ENCODE data around the gene GGTLC2. TPM values are rescaled to one million over a fixed set of nuclear protein-coding genes. Genes with fewer than 3 reads are reported as not detected.
"Not testable (repeated sequence)": the region's sequence is repeated elsewhere in the genome, so short reads cannot be mapped to it uniquely, and the experiment has no call there.

GGTLC2 gene
- total RNA-seq, 1 experiment from 2014 or later = not detected

DNA sequence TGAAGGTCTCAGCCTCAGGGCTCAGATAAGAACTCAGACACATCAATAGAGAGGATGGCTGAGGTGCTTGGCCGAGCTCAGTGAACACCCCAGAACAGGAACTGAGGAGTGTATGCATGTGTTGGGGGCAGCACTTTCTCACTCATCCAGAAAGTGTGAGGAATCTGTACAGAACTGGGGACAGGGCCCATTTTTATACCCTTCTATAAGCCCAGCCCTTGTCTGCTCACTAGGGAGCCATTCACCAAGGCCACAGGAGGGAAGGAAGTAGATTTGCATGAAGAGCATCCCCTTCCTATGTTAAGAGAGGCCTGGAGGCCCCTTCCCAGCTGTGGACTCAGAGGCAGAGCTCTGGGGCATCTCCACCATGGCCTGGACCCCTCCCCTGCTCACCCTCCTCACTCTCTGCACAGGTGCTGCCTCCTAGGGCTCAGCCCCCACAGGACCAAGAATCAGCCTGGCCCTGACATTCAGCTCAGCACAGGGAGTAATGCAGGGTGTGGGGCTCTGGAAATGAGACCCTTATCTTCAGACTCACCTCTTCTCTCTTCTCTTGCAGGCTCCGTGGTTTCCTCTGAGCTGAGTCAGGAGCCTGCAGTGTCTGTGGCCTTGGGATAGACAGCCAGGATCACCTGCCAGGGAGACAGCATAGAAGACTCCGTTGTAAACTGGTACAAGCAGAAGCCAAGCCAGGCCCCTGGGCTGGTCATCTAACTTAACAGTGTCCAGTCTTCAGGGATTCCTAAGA, 39.9 kb upstream of the GGTLC2 start:
- intact Hi-C loops (cut with micrococcal nuclease; ENCODE audit: unreplicated experiment) = no loop called here
- Histone ChIP-seq H3K4me3 (ENCODE audit: low read depth, low read length, poor library complexity, severe bottlenecking) (no peak overlapping the region), H3K4me1 (ENCODE audit: insufficient read depth, low read length, poor library complexity, severe bottlenecking) (no peaks in the 10 kb centered on the region), H3K27me3 (replicated peaks; ENCODE audit: insufficient read depth, low read depth, low read length, poor library complexity) (no peaks in the 10 kb centered on the region), H3K36me3 (ENCODE audit: insufficient read depth, low read length, poor library complexity, severe bottlenecking) (no peaks in the 10 kb centered on the region), H3K9me3 (ENCODE audit: low read depth, low read length, poor library complexity, severe bottlenecking) (no peaks in the 10 kb centered on the region), H3K27ac (ENCODE audit: low read depth, low read length, poor library complexity, severe bottlenecking) (no peak overlapping the region)
- BruUV-seq (replicated peaks) = no TSS peak
- no peak for TF ChIP-seq EZH2 (IDR thresholded peaks at IDR 0.05; ENCODE audit: borderline replicate concordance, low read depth, low read length, poor library complexity, severe bottlenecking)
- TF ChIP-seq, protein P1, sequence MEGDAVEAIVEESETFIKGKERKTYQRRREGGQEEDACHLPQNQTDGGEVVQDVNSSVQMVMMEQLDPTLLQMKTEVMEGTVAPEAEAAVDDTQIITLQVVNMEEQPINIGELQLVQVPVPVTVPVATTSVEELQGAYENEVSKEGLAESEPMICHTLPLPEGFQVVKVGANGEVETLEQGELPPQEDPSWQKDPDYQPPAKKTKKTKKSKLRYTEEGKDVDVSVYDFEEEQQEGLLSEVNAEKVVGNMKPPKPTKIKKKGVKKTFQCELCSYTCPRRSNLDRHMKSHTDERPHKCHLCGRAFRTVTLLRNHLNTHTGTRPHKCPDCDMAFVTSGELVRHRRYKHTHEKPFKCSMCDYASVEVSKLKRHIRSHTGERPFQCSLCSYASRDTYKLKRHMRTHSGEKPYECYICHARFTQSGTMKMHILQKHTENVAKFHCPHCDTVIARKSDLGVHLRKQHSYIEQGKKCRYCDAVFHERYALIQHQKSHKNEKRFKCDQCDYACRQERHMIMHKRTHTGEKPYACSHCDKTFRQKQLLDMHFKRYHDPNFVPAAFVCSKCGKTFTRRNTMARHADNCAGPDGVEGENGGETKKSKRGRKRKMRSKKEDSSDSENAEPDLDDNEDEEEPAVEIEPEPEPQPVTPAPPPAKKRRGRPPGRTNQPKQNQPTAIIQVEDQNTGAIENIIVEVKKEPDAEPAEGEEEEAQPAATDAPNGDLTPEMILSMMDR (conservative IDR thresholded peaks at IDR 0.05; ENCODE audit: low read depth, low read length) = no peak
- DNase-seq (ENCODE audit: low spot score) = no peak
- ChIA-PET CTCF (interaction anchor here (0.8 kb wide), 1 partner anchor 280 kb away, joined by 3 read pairs; no protein-coding TSS in a partner anchor), POLR2A (ENCODE audit: low non-redundant PET) (no interaction called here)

DNA sequence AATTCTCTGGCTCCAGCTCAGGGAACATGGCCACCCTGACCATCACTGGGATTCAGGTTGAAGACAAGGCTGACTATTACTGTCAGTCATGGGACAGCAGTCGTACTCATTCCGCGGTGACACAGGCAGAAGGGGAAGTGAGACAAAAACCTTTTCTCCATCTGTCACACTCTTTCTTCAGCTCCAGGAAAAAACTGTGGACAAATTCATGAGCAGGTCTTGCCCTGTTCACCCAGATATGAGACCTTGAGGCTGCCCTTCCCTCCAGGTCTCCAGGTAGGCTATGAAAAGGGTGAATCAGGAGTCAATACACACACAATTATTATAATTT, 39.4 kb upstream of the GGTLC2 start:
- H3K4me3 ChIP-seq (ENCODE audit: low read depth, low read length, poor library complexity, severe bottlenecking) = no peak overlapping the region
- ChIA-PET POLR2A (ENCODE audit: low non-redundant PET) (no interaction called here), CTCF (interaction anchor here (0.8 kb wide), 1 partner anchor 279 kb away, joined by 3 read pairs; no protein-coding TSS in a partner anchor)
- no peak for DNase-seq (ENCODE audit: low spot score)
- H3K9me3 ChIP-seq (ENCODE audit: low read depth, low read length, poor library complexity, severe bottlenecking) = no peaks in the 10 kb centered on the region
- intact Hi-C loops (cut with micrococcal nuclease; ENCODE audit: unreplicated experiment) = no loop called here
- TF ChIP-seq, protein P1 (conservative IDR thresholded peaks at IDR 0.05; ENCODE audit: low read depth, low read length) = no peak
- TF ChIP-seq EZH2 (IDR thresholded peaks at IDR 0.05; ENCODE audit: borderline replicate concordance, low read depth, low read length, poor library complexity, severe bottlenecking) = no peak
- H3K27ac ChIP-seq (ENCODE audit: low read depth, low read length, poor library complexity, severe bottlenecking) = no peak overlapping the region
- H3K36me3 ChIP-seq (ENCODE audit: insufficient read depth, low read length, poor library complexity, severe bottlenecking) = no peaks in the 10 kb centered on the region
- BruUV-seq (replicated peaks) = no TSS peak
- H3K27me3 ChIP-seq (replicated peaks; ENCODE audit: insufficient read depth, low read depth, low read length, poor library complexity) = no peaks in the 10 kb centered on the region
- no peaks in the 10 kb centered on the region for H3K4me1 ChIP-seq (ENCODE audit: insufficient read depth, low read length, poor library complexity, severe bottlenecking)

DNA sequence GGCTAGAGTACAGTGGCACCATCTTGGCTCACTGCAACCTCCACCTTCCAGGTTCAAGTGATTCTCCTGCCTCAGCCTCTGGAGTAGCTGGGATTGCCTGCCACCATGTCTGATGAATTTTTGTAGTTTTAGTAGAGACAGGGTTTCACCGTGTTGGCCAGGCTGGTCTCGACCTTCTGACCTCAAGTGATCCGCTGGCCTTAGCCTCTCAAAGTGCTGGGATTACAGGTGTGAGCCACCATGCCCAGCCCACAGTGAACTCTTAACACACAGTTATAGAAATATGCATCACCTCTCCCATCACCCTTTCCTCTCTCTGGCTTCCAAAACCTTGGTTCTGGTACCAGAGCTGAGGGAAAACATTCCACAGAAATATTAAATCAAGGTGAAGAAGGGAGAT, 36.4 kb upstream of the GGTLC2 start:
- not testable (repeated sequence) for H3K36me3 ChIP-seq (ENCODE audit: insufficient read depth, low read length, poor library complexity, severe bottlenecking); H3K4me1 ChIP-seq (ENCODE audit: insufficient read depth, low read length, poor library complexity, severe bottlenecking)

DNA sequence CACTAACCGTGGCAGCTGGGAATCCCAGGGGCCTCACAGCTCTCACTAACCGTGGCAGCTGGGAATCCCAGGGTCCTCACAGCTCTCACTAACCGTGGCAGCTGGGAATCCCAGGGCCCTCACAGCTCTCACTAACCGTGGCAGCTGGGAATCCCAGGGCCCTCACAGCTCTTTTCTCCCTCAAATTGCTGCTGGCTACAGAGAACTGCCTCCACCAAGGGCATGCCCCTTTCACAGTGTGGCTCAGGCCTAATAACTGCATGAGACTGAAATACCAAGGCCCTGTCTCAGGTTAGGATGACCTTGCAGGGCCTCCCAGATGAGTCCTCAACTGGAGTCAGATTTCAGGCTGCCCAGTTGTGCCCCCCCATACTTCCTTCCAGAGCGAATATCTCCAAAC, 35.1 kb upstream of the GGTLC2 start:
- Histone ChIP-seq H3K4me1 (ENCODE audit: insufficient read depth, low read length, poor library complexity, severe bottlenecking) (no peaks in the 10 kb centered on the region), H3K36me3 (ENCODE audit: insufficient read depth, low read length, poor library complexity, severe bottlenecking) (no peaks in the 10 kb centered on the region), H3K4me3 (ENCODE audit: low read depth, low read length, poor library complexity, severe bottlenecking) (no peak overlapping the region), H3K9me3 (ENCODE audit: low read depth, low read length, poor library complexity, severe bottlenecking) (no peaks in the 10 kb centered on the region), H3K27ac (ENCODE audit: low read depth, low read length, poor library complexity, severe bottlenecking) (no peak overlapping the region), H3K27me3 (replicated peaks; ENCODE audit: insufficient read depth, low read depth, low read length, poor library complexity) (no peaks in the 10 kb centered on the region)
- POLR2A ChIA-PET (ENCODE audit: low non-redundant PET) = no interaction called here
- intact Hi-C loops (cut with micrococcal nuclease; ENCODE audit: unreplicated experiment) = no loop called here
- TF ChIP-seq, protein P1 (conservative IDR thresholded peaks at IDR 0.05; ENCODE audit: low read depth, low read length) = no peak
- TF ChIP-seq EZH2 (IDR thresholded peaks at IDR 0.05; ENCODE audit: borderline replicate concordance, low read depth, low read length, poor library complexity, severe bottlenecking) = no peak
- no peak for DNase-seq (ENCODE audit: low spot score)
- no TSS peak for BruUV-seq (replicated peaks)
- CTCF ChIA-PET = no interaction called here

More for the DNA sequence above, 36.4 kb upstream of the GGTLC2 start:
- H3K27me3 ChIP-seq (replicated peaks; ENCODE audit: insufficient read depth, low read depth, low read length, poor library complexity); CTCF ChIA-PET; POLR2A ChIA-PET (ENCODE audit: low non-redundant PET); H3K4me3 ChIP-seq (ENCODE audit: low read depth, low read length, poor library complexity, severe bottlenecking); intact Hi-C loops (cut with micrococcal nuclease; ENCODE audit: unreplicated experiment); H3K27ac ChIP-seq (ENCODE audit: low read depth, low read length, poor library complexity, severe bottlenecking); H3K9me3 ChIP-seq (ENCODE audit: low read depth, low read length, poor library complexity, severe bottlenecking); BruUV-seq (replicated peaks); DNase-seq (ENCODE audit: low spot score): not testable (repeated sequence)

All from A673 (cell line).